Endothelial cell of umbilical vein (primary cell): ENCODE measurements around the gene IL34. TPM values are rescaled to one million over a fixed set of nuclear protein-coding genes. Genes with fewer than 3 reads are reported as not detected.
"Not testable (repeated sequence)": the region's sequence is repeated elsewhere in the genome, so short reads cannot be mapped to it uniquely, and the experiment has no call there.

Source experiments
- BruUV-seq: library from RNA; stranded (reverse); fragments of 400-500 nt; replicated peaks from 2 replicates; lab custom pipeline; 2021; lab: Mats Ljungman, UMichigan
- CTCF ChIA-PET: fragments of 300-600, 350-600 bp; sonication (Branson Sonifier 250); formaldehyde crosslinking; loops from one replicate; lab custom pipeline; 2021; ENCODE audit warnings: antibody characterized with exemption, inconsistent platforms; lab: Charles Lee
- POLR2A ChIA-PET: fragments of 300-600, 350-600 bp; sonication (Branson Sonifier 250); formaldehyde crosslinking; loops from one replicate; lab custom pipeline; 2021; ENCODE audit warnings: antibody characterized with exemption, inconsistent platforms; lab: Charles Lee
- DNase-seq: peaks from one replicate; pipeline ENCODE4 v3.0.0-alpha.2; 2011; ENCODE audit warnings: low read depth, low spot score
- FAIRE-seq: peaks from 2 replicates; lab custom pipeline; 2011; peaks lifted over from hg19 to GRCh38; lab: Jason Lieb, UNC
- H2AFZ ChIP-seq: 2 replicates; pipeline ENCODE4 v1.6.0; 2012; ENCODE audit warnings: low read depth, low read length, control low read depth, inconsistent platforms
- H3K27ac ChIP-seq: 2 replicates; pipeline ENCODE4 v1.5.1; 2011; ENCODE audit warnings: low read depth, mild to moderate bottlenecking, control low read depth, low read length, moderate library complexity; ENCODE audit not compliant: insufficient read depth
- H3K27me3 ChIP-seq, 2 experiments: 2 replicates each; pipeline versions ENCODE4 v1.6.0 to v1.6.1; 2011; ENCODE audit warnings: low read length in 2 of 2, mixed read lengths in 1 of 2; ENCODE audit not compliant: control insufficient read depth in 2 of 2, insufficient read depth in 2 of 2
- H3K36me3 ChIP-seq, 2 experiments: 2 replicates in 1 of 2; 3 replicates in 1 of 2; pipeline ENCODE4 v1.5.1; 2011; ENCODE audit warnings: low read length in 2 of 2, mild to moderate bottlenecking in 1 of 2, moderate library complexity in 1 of 2; ENCODE audit not compliant: control insufficient read depth in 2 of 2, insufficient read depth in 2 of 2; ENCODE audit errors: extremely low read depth in 1 of 2
- H3K4me1 ChIP-seq: 3 replicates; pipeline ENCODE4 v1.5.1; 2011; ENCODE audit warnings: mild to moderate bottlenecking, low read length; ENCODE audit not compliant: control insufficient read depth, insufficient read depth; ENCODE audit errors: extremely low read depth
- H3K4me2 ChIP-seq: 2 replicates; pipeline ENCODE4 v1.6.1; 2011; ENCODE audit warnings: low read length, control low read depth, mixed read lengths; ENCODE audit not compliant: insufficient read depth
- H3K4me3 ChIP-seq, 3 experiments: fragments of 200-600 bp in 1 of 3; sonication (generic), shearing (Covaris generic) in 1 of 3; replicated peaks in 1 of 3; 2 replicates each; pipeline ENCODE4 v1.5.1; 2011 to 2016; ENCODE audit warnings: control low read depth in 3 of 3, low read length in 3 of 3, mild to moderate bottlenecking in 2 of 3, inconsistent platforms in 1 of 3, low read depth in 1 of 3, moderate library complexity in 1 of 3; ENCODE audit not compliant: insufficient read depth in 1 of 3
- H3K79me2 ChIP-seq: 2 replicates; pipeline ENCODE4 v1.6.0; 2012; ENCODE audit warnings: low read length, inconsistent platforms; ENCODE audit not compliant: control insufficient read depth, insufficient read depth
- H3K9ac ChIP-seq: replicated peaks from 2 replicates; pipeline ENCODE3; 2011; ENCODE audit warnings: low read length, control low read depth; ENCODE audit not compliant: insufficient read depth; ENCODE audit errors: extremely low read depth
- H3K9me1 ChIP-seq: replicated peaks from 3 replicates; pipeline ENCODE4 v1.6.0; 2011; ENCODE audit warnings: mild to moderate bottlenecking, low read length; ENCODE audit not compliant: control insufficient read depth, insufficient read depth; ENCODE audit errors: extremely low read depth
- H3K9me3 ChIP-seq: replicated peaks from 2 replicates; pipeline ENCODE4 v1.5.1; 2012; ENCODE audit warnings: low read length, inconsistent platforms; ENCODE audit not compliant: control insufficient read depth, insufficient read depth
- H4K20me1 ChIP-seq: replicated peaks from 2 replicates; pipeline ENCODE3; 2011; ENCODE audit warnings: mild to moderate bottlenecking, low read length; ENCODE audit not compliant: control insufficient read depth, insufficient read depth; ENCODE audit errors: extremely low read depth
- CTCF ChIP-seq, 2 donors: IDR thresholded peaks; 1 replicate in 1 of 2; 2 replicates in 1 of 2; pipeline ENCODE4 v1.5.1; 2011; ENCODE audit warnings: low read length in 2 of 2, mild to moderate bottlenecking in 2 of 2, moderate library complexity in 2 of 2, control low read depth in 1 of 2, inconsistent platforms in 1 of 2, low read depth in 1 of 2; ENCODE audit not compliant: insufficient read depth in 1 of 2; ENCODE audit errors: extremely low read depth in 1 of 2
- EZH2 ChIP-seq: IDR thresholded peaks from 2 replicates; pipeline ENCODE4 v1.6.1; 2012; ENCODE audit warnings: borderline replicate concordance, low read depth, mild to moderate bottlenecking, moderate library complexity, low read length, inconsistent platforms; ENCODE audit not compliant: severe bottlenecking
- FOS ChIP-seq: IDR thresholded peaks from 2 replicates; pipeline ENCODE4 v1.6.1; 2011; ENCODE audit warnings: mild to moderate bottlenecking, low read length, moderate library complexity, borderline replicate concordance; ENCODE audit not compliant: insufficient read depth
- GATA2 ChIP-seq: IDR thresholded peaks from 2 replicates; pipeline ENCODE4 v1.7.0; 2011; ENCODE audit warnings: low read depth, mild to moderate bottlenecking, moderate library complexity, mixed read lengths, low read length; ENCODE audit not compliant: insufficient read length, insufficient read depth
- JUN ChIP-seq: IDR thresholded peaks from 2 replicates; pipeline ENCODE4 v1.6.1; 2011; ENCODE audit warnings: borderline replicate concordance, low read depth; ENCODE audit not compliant: insufficient read length, insufficient read depth
- MAX ChIP-seq: IDR thresholded peaks from 2 replicates; pipeline ENCODE4 v1.6.1; 2011; ENCODE audit not compliant: insufficient read depth, insufficient read length
- MYC ChIP-seq: IDR thresholded peaks from one replicate; pipeline ENCODE4 v1.6.1; 2011; ENCODE audit warnings: mild to moderate bottlenecking, low read depth, low read length
- POLR2A ChIP-seq: IDR thresholded peaks from 2 replicates; pipeline ENCODE4 v1.6.1; 2012; ENCODE audit warnings: low read depth, mild to moderate bottlenecking, control low read depth, low read length
- POLR2AphosphoS5 ChIP-seq: IDR thresholded peaks from 2 replicates; pipeline ENCODE4 v1.6.1; 2012; ENCODE audit warnings: low read depth, mild to moderate bottlenecking, control low read depth, low read length, moderate library complexity; ENCODE audit not compliant: insufficient read depth
- dilution Hi-C: fragments of 300-500 bp; cut with MboI; formaldehyde crosslinking; loops from one replicate; pipeline ENCODE4 v1.15.0; 2019; ENCODE audit warnings: low sequenced_read_pairs; ENCODE audit not compliant: extremely low pct_ligation_motif_present
- intact Hi-C: fragments of 100-400 bp; cut with micrococcal nuclease; formaldehyde crosslinking; loops from one replicate; pipeline ENCODE4 v1.10.0; 2022
- polyA plus RNA-seq, 4 experiments: library from polyadenylated mRNA; depleted of rRNA in 3 of 4; stranded (reverse) in 3 of 4; unstranded in 1 of 4; fragments of >200 nt; gene quantifications; 2 replicates each; pipeline versions ENCODE4 v1.2.1 to v1.2.3, GENCODE V29; 2011 to 2012; ENCODE audit warnings: missing spikeins in 1 of 4
- total RNA-seq: library from RNA; stranded (reverse); gene quantifications from 2 replicates; pipeline ENCODE4 v1.2.3, GENCODE V29; 2021

IL34 gene
- total and polyA plus RNA-seq, 2 donors (not counting 3 experiments of a cell fraction or from before 2014, with no cell fraction given): 0.88 to 0.97 TPM

- peaks cover 3% of the 10 kb centered on the region for H3K4me1 ChIP-seq
- intact Hi-C loops: no loop called here
- H2AFZ ChIP-seq: no peak overlapping the region
- no peak for TF ChIP-seq FOS
- TF ChIP-seq CTCF (IDR thresholded peaks at IDR 0.05; ENCODE audit: extremely low read depth in 1 of 2, insufficient read depth in 1 of 2, low read depth in 1 of 2, low read length in 2 of 2): no peak
- no peak for TF ChIP-seq POLR2AphosphoS5
- no peak for TF ChIP-seq JUN
- no peak for TF ChIP-seq MYC
- no peak for TF ChIP-seq GATA2
- no peak for TF ChIP-seq MAX
- TF ChIP-seq POLR2A: no peak
- no peak for TF ChIP-seq EZH2
- H3K79me2 ChIP-seq: no peaks in the 10 kb centered on the region
- no peaks in the 10 kb centered on the region for H3K27me3 ChIP-seq
- no peaks in the 10 kb centered on the region for H3K9me1 ChIP-seq
- BruUV-seq: no TSS peak
- no peak overlapping the region for H3K9ac ChIP-seq
- FAIRE-seq (no peak), DNase-seq (no peak)
- ChIA-PET CTCF (no interaction called here), POLR2A (no interaction called here)
- no peak overlapping the region for H3K4me2 ChIP-seq
- no peaks in the 10 kb centered on the region for H4K20me1 ChIP-seq
- dilution Hi-C loops: no loop called here
- no peak overlapping the region for H3K4me3 ChIP-seq
- no peak overlapping the region for H3K27ac ChIP-seq
- no peaks in the 10 kb centered on the region for H3K9me3 ChIP-seq
- no peaks in the 10 kb centered on the region for H3K36me3 ChIP-seq
Observed at GRCh38 chr16:70642633-70643032, 3.7 kb upstream of the IL34 start.

GRCh38 chr16:70643264-70643663 lies 3.1 kb upstream of the IL34 start:
- H4K20me1 ChIP-seq, FAIRE-seq, CTCF ChIA-PET, intact Hi-C loops, DNase-seq, H3K4me1 ChIP-seq, H3K79me2 ChIP-seq, H3K4me2 ChIP-seq, dilution Hi-C loops, H3K27me3 ChIP-seq, H3K9ac ChIP-seq, H3K4me3 ChIP-seq, BruUV-seq, H3K27ac ChIP-seq, POLR2A ChIA-PET, H3K36me3 ChIP-seq, H3K9me3 ChIP-seq, H2AFZ ChIP-seq, H3K9me1 ChIP-seq: not testable (repeated sequence)
